VCaP (cell line): ENCODE data around the gene IMMT.
A peak's percentile ranks its signal among the peaks of the same experiment; 100 is the strongest.
"Not testable (repeated sequence)": the region's sequence is repeated elsewhere in the genome, so short reads cannot be mapped to it uniquely, and the experiment has no call there.

Experiments used
- H3K27ac ChIP-seq: fragments of 450-650 bp; 2 replicates; pipeline ENCODE4 v1.5.1; 2017
- TF ChIP-seq, protein P1 (sequence below): fragments of 450-650 bp; conservative IDR thresholded peaks from 2 replicates; pipeline ENCODE4 v1.5.1; 2017; ENCODE audit warnings: mild to moderate bottlenecking, moderate library complexity

IMMT gene

DNA sequence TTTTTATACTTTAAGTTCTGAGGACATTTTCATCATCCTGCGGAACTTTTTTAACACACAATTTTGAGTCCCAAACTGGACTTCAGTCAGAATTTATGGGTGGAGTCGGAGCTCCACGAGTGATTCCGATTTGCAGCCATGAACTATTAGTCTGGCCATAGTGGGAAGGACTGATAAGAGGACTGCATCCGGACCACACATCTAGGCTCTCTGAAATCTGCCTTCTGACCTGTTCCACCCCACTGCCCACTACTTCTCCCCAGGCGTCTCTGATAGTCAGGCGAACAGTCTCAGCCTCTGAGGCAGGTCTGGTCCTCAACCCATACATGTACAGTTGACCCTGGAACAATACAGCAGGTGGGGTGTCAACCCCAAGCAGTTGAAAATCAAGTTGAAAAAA, 9.2 kb upstream of the IMMT start:
- H3K27ac ChIP-seq: no peak overlapping the region
- TF ChIP-seq, protein P1, sequence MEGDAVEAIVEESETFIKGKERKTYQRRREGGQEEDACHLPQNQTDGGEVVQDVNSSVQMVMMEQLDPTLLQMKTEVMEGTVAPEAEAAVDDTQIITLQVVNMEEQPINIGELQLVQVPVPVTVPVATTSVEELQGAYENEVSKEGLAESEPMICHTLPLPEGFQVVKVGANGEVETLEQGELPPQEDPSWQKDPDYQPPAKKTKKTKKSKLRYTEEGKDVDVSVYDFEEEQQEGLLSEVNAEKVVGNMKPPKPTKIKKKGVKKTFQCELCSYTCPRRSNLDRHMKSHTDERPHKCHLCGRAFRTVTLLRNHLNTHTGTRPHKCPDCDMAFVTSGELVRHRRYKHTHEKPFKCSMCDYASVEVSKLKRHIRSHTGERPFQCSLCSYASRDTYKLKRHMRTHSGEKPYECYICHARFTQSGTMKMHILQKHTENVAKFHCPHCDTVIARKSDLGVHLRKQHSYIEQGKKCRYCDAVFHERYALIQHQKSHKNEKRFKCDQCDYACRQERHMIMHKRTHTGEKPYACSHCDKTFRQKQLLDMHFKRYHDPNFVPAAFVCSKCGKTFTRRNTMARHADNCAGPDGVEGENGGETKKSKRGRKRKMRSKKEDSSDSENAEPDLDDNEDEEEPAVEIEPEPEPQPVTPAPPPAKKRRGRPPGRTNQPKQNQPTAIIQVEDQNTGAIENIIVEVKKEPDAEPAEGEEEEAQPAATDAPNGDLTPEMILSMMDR: no peak

DNA sequence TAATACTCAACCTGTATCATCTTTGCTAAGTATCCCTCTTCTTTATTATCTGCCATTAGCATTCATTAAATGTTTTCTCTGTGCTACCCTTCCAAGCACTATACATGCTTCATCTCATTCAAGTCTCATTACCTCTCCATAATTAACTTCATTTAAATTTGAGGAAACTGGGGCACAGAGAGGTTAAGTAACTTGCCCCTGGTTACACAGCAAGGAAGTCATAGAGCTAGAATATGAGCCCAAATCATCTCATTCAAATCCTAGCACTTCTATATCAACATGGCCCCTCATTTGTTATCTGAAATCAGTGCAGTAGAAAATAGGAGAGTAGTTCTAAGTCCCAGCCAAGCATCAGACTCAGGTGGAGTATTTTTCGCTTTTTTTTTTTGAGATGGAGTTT, 8.4 kb upstream of the IMMT start:
- no peak overlapping the region for H3K27ac ChIP-seq
- TF ChIP-seq, protein P1: no peak

DNA sequence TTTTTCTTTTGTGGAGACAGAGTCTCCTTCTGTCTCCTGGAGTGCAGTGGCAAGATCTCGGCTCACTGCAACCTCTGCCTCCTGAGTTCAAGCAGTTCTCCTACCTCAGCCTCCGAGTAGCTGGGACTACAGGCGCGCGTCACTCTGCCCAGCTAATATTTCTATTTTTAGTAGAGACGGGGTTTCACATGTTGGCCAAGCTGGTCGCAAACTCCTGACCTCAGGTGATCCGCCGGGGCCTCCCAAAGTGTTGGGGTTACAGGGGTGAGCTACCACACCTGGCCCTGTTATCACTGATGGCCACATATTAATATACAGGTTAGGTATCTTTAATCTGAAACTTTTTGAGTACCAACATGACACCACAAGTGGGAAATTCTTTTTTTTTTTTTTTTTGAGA, 7.4 kb upstream of the IMMT start:
- no peak overlapping the region for H3K27ac ChIP-seq
- TF ChIP-seq, protein P1: no peak

DNA sequence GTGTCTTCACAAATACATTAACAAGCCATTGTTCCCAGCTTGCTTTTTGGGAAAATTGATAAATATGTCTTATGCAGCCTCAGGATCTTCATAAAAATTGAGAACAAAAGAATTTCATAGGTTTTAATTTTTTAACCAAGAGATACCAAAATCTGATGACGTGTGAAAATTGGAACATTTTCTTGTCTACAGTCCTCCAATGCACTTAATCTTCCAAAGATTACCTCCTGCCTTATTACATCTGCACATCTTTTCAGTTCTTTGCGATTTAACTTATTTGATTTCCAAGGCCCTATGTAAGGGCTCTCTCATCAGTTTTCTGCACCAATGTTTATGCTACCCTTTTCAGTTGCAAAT, 7.1 kb upstream of the IMMT start:
- H3K27ac ChIP-seq: no peak overlapping the region
- TF ChIP-seq, protein P1: peak; percentile 20; the same call in 1 of the 2 replicates

DNA sequence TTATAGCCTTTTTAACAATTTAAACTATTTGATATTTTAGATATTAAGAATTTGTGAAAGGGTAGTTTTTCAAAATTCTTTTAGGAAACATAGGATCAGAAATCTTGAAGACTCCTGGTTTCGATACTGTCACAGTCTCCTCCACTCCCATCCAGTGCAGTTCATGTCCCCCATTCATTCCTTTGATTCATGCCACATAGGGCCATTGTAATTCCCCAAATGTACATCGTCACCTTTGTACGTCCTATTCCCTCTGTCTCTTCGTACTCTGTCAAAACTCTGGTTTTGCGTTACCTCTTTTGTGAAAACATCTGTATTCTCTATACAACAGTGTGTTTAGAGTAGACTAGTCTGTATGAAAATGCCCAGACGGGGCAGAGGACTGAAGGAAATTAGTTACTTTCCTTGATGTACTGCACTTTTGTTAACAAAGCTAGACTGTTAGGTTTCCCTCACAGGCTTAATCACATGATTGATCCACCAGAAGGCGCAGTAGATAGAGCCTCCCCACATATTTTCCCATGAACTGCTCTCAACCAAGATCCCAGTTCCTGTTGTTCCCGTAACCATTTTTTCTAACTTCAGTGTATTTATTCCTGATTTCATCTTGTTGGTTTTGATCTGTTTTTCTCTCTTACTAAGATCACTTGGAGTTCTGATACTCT, 6.5 kb upstream of the IMMT start:
- TF ChIP-seq, protein P1: peak; percentile 59
- H3K27ac ChIP-seq: no peak overlapping the region

DNA sequence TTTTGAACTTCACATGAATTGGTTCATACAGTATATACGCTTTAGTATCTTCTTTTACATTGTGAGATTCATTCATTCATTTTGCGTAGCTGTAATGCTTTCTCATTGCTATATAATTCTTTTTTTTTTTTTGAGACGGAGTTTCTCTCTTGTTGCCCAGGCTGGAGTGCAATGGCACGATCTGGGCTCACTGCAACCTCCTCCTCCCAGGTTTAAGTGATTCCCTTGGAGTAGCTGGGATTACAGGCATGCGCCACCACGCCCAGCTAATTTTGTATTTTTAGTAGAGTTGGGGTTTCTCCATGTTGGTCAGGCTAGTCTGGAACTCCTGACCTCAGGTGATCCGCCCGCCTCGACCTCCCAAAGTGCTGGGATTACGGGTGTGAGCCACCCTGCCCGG, 5.3 kb upstream of the IMMT start:
- H3K27ac ChIP-seq: not testable (repeated sequence)

DNA sequence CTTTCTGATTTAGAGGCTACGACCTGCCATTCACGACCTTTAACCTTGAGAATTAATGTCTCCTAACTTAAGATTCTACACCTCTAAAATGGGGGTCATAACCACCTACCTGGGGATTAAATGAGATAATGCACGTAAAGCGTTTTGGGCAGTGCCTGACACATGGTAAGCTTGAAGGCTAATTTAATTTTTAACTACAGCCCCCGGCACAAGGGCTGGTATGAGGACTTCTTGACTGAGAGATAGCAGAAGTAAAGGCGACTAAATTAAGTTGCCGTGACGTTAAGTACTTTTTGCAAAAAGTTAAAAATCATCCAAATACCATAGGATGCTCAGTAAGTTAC, 4.5 kb upstream of the IMMT start:
- TF ChIP-seq, protein P1: no peak
- H3K27ac ChIP-seq: peak overlapping the region; percentile 82

DNA sequence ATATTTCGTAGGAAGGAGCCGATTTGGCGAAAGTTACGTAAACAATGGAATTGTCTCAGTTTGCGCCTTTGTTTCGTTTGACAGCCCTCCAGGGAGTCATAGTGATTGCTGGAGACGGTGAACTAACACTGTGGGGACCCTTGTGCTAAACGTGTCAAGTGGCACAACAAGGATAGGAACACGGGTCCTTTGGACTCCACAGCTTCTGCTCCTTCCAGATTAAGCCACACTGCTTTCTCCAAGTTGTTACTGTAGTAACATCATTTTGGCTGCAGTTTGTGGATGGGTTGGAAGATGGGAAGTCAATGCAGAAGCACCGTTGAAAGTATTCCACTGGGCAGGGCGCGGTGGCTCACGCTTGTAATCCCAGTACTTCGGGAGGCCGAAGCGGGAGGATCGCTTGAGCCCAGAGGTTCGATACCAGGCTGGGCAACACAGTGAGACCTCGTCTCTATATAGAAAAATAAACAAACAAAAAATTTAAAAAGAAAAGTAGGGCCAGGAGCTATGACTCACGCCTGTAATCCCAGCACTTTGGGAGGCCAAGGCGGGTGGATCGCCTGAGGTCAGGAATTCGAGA, 636 bp upstream of the IMMT start:
- peak overlapping the region; percentile 97 for H3K27ac ChIP-seq
- TF ChIP-seq, protein P1: no peak
